Smooth muscle cell (in vitro differentiated cells): Measurements from ENCODE around the gene TOPBP1. TPM values are rescaled to one million over a fixed set of nuclear protein-coding genes. Genes with fewer than 3 reads are reported as not detected.

ENCODE experiments used
- DNase-seq: peaks from one replicate; lab custom pipeline; 2025; ENCODE audit not compliant: unreplicated experiment; lab: John Stamatoyannopoulos, UW
- H2AFZ ChIP-seq: fragments of 200-600 bp; sonication (generic); 2 replicates; pipeline ENCODE4 v1.6.0; 2016; ENCODE audit warnings: antibody characterized with exemption, low read depth, mild to moderate bottlenecking
- H3F3A ChIP-seq: fragments of 200-600 bp; sonication (generic); 2 replicates; pipeline ENCODE4 v1.6.0; 2017; ENCODE audit warnings: antibody characterized with exemption, low read depth
- H3K27ac ChIP-seq: fragments of 200-600 bp; sonication (generic); 2 replicates; pipeline ENCODE4 v1.5.1; 2016; ENCODE audit warnings: low read depth, mild to moderate bottlenecking
- H3K27me3 ChIP-seq: fragments of 200-600 bp; sonication (generic); 2 replicates; pipeline ENCODE4 v1.6.1; 2016; ENCODE audit warnings: low read depth, mild to moderate bottlenecking
- H3K36me3 ChIP-seq: fragments of 200-600 bp; sonication (generic); 2 replicates; pipeline ENCODE4 v1.5.1; 2016; ENCODE audit warnings: low read depth
- H3K4me1 ChIP-seq: fragments of 200-600 bp; sonication (generic); 2 replicates; pipeline ENCODE4 v1.5.1; 2016; ENCODE audit warnings: low read depth
- H3K4me2 ChIP-seq: fragments of 200-600 bp; sonication (generic); 2 replicates; pipeline ENCODE4 v1.6.0; 2016; ENCODE audit warnings: mild to moderate bottlenecking
- H3K4me3 ChIP-seq: fragments of 200-600 bp; sonication (generic); 2 replicates; pipeline ENCODE4 v1.5.1; 2016; ENCODE audit warnings: mild to moderate bottlenecking
- H3K79me2 ChIP-seq: fragments of 200-600 bp; sonication (generic); 2 replicates; pipeline ENCODE4 v1.6.0; 2016; ENCODE audit warnings: low read depth, mild to moderate bottlenecking
- H3K9ac ChIP-seq: fragments of 200-600 bp; sonication (generic); 2 replicates; pipeline ENCODE4 v1.6.0; 2016; ENCODE audit warnings: low read depth
- H3K9me3 ChIP-seq: fragments of 200-600 bp; sonication (generic); replicated peaks from 2 replicates; pipeline ENCODE4 v1.5.1; 2016; ENCODE audit warnings: low read depth
- H4K20me1 ChIP-seq: fragments of 200-600 bp; sonication (generic); 2 replicates; pipeline ENCODE4 v1.6.0; 2016; ENCODE audit warnings: low read depth
- WGBS: methylation state at CpG from one replicate; pipeline ENCODE4 v1.1.7; 2016; ENCODE audit warnings: low lambda C conversion rate; 5-methylcytosine and 5-hydroxymethylcytosine counted together
- polyA plus RNA-seq: library from polyadenylated mRNA; unstranded; fragments of >200 nt; fragmentation: Nextera tagmentation; extraction: Ambion mirVana; gene quantifications from 2 replicates; pipeline ENCODE4 v1.2.1, GENCODE V29; 2016
- total RNA-seq: library from RNA; depleted of rRNA; stranded (reverse); fragments of >200 nt; gene quantifications from 2 replicates; pipeline ENCODE4 v1.2.3, GENCODE V29; 2014
- TF ChIP-seq, protein P1 (sequence below): fragments of 200-600 bp; sonication (generic); IDR thresholded peaks from 2 replicates; pipeline ENCODE4 v1.5.1; 2017; ENCODE audit warnings: borderline replicate concordance, mild to moderate bottlenecking, antibody characterized with exemption; ENCODE audit not compliant: insufficient read depth, poor library complexity, severe bottlenecking

TOPBP1 gene
- total and polyA plus RNA-seq, 2 experiments from 2014 or later = 8.3 to 27.5 TPM

- Histone ChIP-seq H3K27me3 (peaks cover 8% of the 10 kb centered on the region), H3K27ac (no peak overlapping the region), H3F3A (no peaks in the 10 kb centered on the region), H3K4me3 (no peak overlapping the region), H3K36me3 (no peaks in the 10 kb centered on the region), H4K20me1 (no peaks in the 10 kb centered on the region), H3K79me2 (no peaks in the 10 kb centered on the region), H3K4me2 (no peak overlapping the region), H3K4me1 (no peaks in the 10 kb centered on the region), H2AFZ (no peak overlapping the region), H3K9me3 (no peaks in the 10 kb centered on the region), H3K9ac (no peak overlapping the region)
- TF ChIP-seq, protein P1, sequence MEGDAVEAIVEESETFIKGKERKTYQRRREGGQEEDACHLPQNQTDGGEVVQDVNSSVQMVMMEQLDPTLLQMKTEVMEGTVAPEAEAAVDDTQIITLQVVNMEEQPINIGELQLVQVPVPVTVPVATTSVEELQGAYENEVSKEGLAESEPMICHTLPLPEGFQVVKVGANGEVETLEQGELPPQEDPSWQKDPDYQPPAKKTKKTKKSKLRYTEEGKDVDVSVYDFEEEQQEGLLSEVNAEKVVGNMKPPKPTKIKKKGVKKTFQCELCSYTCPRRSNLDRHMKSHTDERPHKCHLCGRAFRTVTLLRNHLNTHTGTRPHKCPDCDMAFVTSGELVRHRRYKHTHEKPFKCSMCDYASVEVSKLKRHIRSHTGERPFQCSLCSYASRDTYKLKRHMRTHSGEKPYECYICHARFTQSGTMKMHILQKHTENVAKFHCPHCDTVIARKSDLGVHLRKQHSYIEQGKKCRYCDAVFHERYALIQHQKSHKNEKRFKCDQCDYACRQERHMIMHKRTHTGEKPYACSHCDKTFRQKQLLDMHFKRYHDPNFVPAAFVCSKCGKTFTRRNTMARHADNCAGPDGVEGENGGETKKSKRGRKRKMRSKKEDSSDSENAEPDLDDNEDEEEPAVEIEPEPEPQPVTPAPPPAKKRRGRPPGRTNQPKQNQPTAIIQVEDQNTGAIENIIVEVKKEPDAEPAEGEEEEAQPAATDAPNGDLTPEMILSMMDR = no peak
- DNase-seq = no peak
- 70% methylated on average over 4 of the region's 4 CpGs for whole genome bisulfite sequencing
These were observed 44.3 kb upstream of the TOPBP1 start for GRCh38 chr3:133706033-133706432.

- no peaks in the 10 kb centered on the region for H3K9me3 ChIP-seq
- H3K4me1 ChIP-seq = no peaks in the 10 kb centered on the region
- TF ChIP-seq, protein P1 = no peak
- H3K27ac ChIP-seq = no peak overlapping the region
- no peaks in the 10 kb centered on the region for H3K36me3 ChIP-seq
- H3K27me3 ChIP-seq = peaks cover 4% of the 10 kb centered on the region
- H3F3A ChIP-seq = no peaks in the 10 kb centered on the region
- H2AFZ ChIP-seq = no peak overlapping the region
- H4K20me1 ChIP-seq = no peaks in the 10 kb centered on the region
- no peaks in the 10 kb centered on the region for H3K79me2 ChIP-seq
- WGBS = 71% methylated on average over 1 of the region's 1 CpG
- no peak overlapping the region for H3K4me3 ChIP-seq
- H3K4me2 ChIP-seq = no peak overlapping the region
- no peak for DNase-seq
- no peak overlapping the region for H3K9ac ChIP-seq
These were observed 42.2 kb upstream of the TOPBP1 start for GRCh38 chr3:133703915-133704314.

GRCh38 chr3:133701435-133702358 lies 40.0 kb upstream of the TOPBP1 start:
- no peak for DNase-seq
- 89% methylated on average over 7 of the region's 7 CpGs for WGBS
- Histone ChIP-seq H3F3A (no peaks in the 10 kb centered on the region), H3K9me3 (no peaks in the 10 kb centered on the region), H3K79me2 (no peaks in the 10 kb centered on the region), H3K9ac (no peak overlapping the region), H2AFZ (no peak overlapping the region), H4K20me1 (no peaks in the 10 kb centered on the region), H3K27ac (no peak overlapping the region), H3K27me3 (no peaks in the 10 kb centered on the region), H3K4me1 (no peaks in the 10 kb centered on the region), H3K36me3 (no peaks in the 10 kb centered on the region), H3K4me3 (no peak overlapping the region), H3K4me2 (no peak overlapping the region)
- TF ChIP-seq, protein P1 = no peak
